Heart left ventricle (tissue), 16 donors: Measurements from ENCODE around the gene LRRC43. TPM values are rescaled to one million over a fixed set of nuclear protein-coding genes. Genes with fewer than 3 reads are reported as not detected.

Experiments used
- ATAC-seq, 4 donors: fragments of 200-7000 bp; cut with Tn5 transposase; one replicate each; pipeline ENCODE4 v1.9.1; 2020 to 2022; ENCODE audit warnings: moderate library complexity in 4 of 4, mild to moderate bottlenecking in 3 of 4, moderate number of reproducible peaks in 1 of 4
- DNase-seq, 5 donors: peaks; one replicate each; pipeline ENCODE4 v3.0.0-alpha.2; 2020
- H3K27ac ChIP-seq, 12 donors: fragments of 200-600 bp; sonication (generic) in 4 of 12; one replicate each; pipeline versions ENCODE4 v1.5.0 to v1.8.0; 2016 to 2022; ENCODE audit warnings: mild to moderate bottlenecking in 2 of 12
- H3K27me3 ChIP-seq, 9 donors: fragments of 200-600 bp; sonication (generic) in 2 of 9; one replicate each; pipeline versions ENCODE4 v1.5.1 to v1.8.0; 2016 to 2022; ENCODE audit warnings: mild to moderate bottlenecking in 3 of 9
- H3K36me3 ChIP-seq, 9 donors: fragments of 200-600 bp; sonication (generic) in 2 of 9; one replicate each; pipeline versions ENCODE4 v1.5.0 to v1.8.0; 2018 to 2022; ENCODE audit warnings: mild to moderate bottlenecking in 2 of 9
- H3K4me1 ChIP-seq, 12 donors: fragments of 200-600 bp; sonication (generic) in 4 of 12; one replicate each; pipeline versions ENCODE4 v1.5.0 to v1.8.0; 2016 to 2022; ENCODE audit warnings: mild to moderate bottlenecking in 3 of 12
- H3K4me3 ChIP-seq, 12 donors: fragments of 200-600 bp; sonication (generic) in 4 of 12; one replicate each; pipeline versions ENCODE4 v1.5.0 to v1.8.0; 2017 to 2022; ENCODE audit warnings: mild to moderate bottlenecking in 9 of 12, moderate library complexity in 4 of 12
- H3K9me3 ChIP-seq, 12 donors: fragments of 200-600 bp; sonication (generic) in 4 of 12; one replicate each; pipeline versions ENCODE4 v1.5.0 to v1.8.0; 2016 to 2022; ENCODE audit warnings: mild to moderate bottlenecking in 1 of 12
- POLR2A ChIP-seq, 2 donors: fragments of 450-650 bp; IDR thresholded peaks; one replicate each; pipeline ENCODE4 v1.6.1; 2017; ENCODE audit warnings: antibody characterized with exemption in 2 of 2, mild to moderate bottlenecking in 2 of 2, moderate library complexity in 2 of 2
- WGBS, 4 donors: extraction: QIAGEN DNeasy Blood & Tissue Kit in 2 of 4; methylation state at CpG; one replicate each; pipeline versions ENCODE4 v1.1.5 to v1.1.7; 2013 to 2018; 5-methylcytosine and 5-hydroxymethylcytosine counted together
- intact Hi-C, 10 donors: fragments of 100-400 bp; cut with DNase I; formaldehyde crosslinking; loops; one replicate each; pipeline versions ENCODE4 v1.11.1 to v1.14.2; 2022
- polyA plus RNA-seq, 2 donors: library from polyadenylated mRNA; stranded (reverse); fragments of 200-250 nt; gene quantifications; one replicate each; pipeline ENCODE4 v1.2.3, GENCODE V29; 2013
- total RNA-seq, 9 donors: library from RNA; depleted of rRNA in 2 of 9; stranded (reverse); fragments of >200 nt in 2 of 9; fragmentation: NEBNext Ultra II Directional in 3 of 9; extraction: Animal tissue kit (Norgen Biotek cat#: 25700) in 3 of 9; gene quantifications; one replicate each; pipeline versions ENCODE4 v1.1.0 to v1.2.4, GENCODE V29; 2016 to 2023
- TF ChIP-seq, protein P1 (sequence below), 12 donors: fragments of 200-600 bp; sonication (generic) in 4 of 12; IDR thresholded peaks; one replicate each; pipeline versions ENCODE4 v1.5.0 to v1.8.0; 2018 to 2022; ENCODE audit warnings: antibody characterized with exemption in 12 of 12, mild to moderate bottlenecking in 5 of 12
- donor health status: ischemic (EF 13 %, LVEDD 7.1; RV severe dilation, severe dysfunction).
- donor health status: healthy with polysubstance abuse.
- donor health status: DM: no; HTN: yes; CAD: no.
- donor health status: DM: no; HTN: no; CAD: no.
- donor health status: ischemic (EF 25% LVEDD 6.9; RV normal size, moderate dysfunction).
- donor health status: ischemic (EF 25% LVEDD 5.7; RV mildly dilated, moderate dysfunction).
- donor health status: healthy.
- donor health status: DM: yes; HTN: yes; CAD: no.
- donor health status: ischemic (EF 35%, LVEDD 5.7; RV mildly dilated, moderate dysfunction).
- donor health status: nonischemic (EF 11% LVEDD 7.7; RV severe dilation, severe dysfunction).
- donor health status: DM: yes; HTN: yes; CAD: no.
- donor health status: PGD.
- donor health status: ischemic (EF 29% LVEDD 5.4; RV normal size, mild dysfunction).
- donor health status: nonischemic (EF 23%, LVEDD 6.1; RV moderate dilation, normal function).

The LRRC43 gene
- total and polyA plus RNA-seq, 11 donors, result 0.15 to 1.9 (median 0.83) TPM; not detected in 1

DNA sequence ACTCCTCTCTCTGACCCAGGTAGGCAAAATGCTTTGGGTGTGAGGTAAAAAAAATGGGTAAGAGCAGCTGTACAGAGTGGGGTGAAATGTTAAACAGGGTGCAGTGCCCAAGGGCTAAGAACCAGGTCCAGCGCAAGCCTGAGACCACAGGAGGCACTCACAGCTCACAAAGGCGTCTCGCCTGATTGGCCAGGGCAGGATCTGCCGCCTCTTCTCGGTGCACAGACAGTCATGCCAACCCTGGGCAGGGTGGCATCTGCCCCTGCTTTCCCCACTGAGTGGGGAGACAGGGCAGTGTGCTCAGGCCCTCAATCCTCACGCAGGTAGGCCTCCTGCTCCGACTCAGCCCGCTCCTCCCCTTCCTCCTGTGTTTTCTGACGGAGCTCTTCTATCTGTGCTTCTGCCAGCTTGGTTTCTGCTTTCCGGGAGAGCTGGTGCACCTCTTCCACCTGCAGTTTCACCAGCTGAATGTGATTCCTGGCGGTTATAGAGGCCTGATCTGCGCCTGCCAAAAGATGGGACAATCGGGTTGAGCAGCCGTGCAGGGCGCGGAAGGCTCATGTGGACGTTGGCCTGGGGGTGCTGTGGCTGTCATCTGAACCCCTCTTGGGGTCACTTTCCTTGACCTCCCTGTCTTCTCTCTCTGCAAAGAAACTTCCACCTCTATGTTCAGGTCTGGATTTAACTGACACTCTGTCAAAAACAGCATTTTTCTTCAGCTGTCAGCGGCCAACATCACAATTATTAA, 25.3 kb downstream of the LRRC43 start:
- Histone ChIP-seq H3K36me3 (peaks cover 0 to 67% (median 66%) of the 10 kb centered on the region in 9 donors), H3K27ac (no peak overlapping the region), H3K4me1 (peaks cover 0 to 15% (median 6%) of the 10 kb centered on the region in 12 donors), H3K9me3 (no peaks in the 10 kb centered on the region), H3K27me3 (peaks cover 0 to 21% (median 14%) of the 10 kb centered on the region in 9 donors), H3K4me3 (no peak overlapping the region)
- TF ChIP-seq, protein P1, sequence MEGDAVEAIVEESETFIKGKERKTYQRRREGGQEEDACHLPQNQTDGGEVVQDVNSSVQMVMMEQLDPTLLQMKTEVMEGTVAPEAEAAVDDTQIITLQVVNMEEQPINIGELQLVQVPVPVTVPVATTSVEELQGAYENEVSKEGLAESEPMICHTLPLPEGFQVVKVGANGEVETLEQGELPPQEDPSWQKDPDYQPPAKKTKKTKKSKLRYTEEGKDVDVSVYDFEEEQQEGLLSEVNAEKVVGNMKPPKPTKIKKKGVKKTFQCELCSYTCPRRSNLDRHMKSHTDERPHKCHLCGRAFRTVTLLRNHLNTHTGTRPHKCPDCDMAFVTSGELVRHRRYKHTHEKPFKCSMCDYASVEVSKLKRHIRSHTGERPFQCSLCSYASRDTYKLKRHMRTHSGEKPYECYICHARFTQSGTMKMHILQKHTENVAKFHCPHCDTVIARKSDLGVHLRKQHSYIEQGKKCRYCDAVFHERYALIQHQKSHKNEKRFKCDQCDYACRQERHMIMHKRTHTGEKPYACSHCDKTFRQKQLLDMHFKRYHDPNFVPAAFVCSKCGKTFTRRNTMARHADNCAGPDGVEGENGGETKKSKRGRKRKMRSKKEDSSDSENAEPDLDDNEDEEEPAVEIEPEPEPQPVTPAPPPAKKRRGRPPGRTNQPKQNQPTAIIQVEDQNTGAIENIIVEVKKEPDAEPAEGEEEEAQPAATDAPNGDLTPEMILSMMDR (IDR thresholded peaks at IDR 0.05), result no peak
- no peak for TF ChIP-seq POLR2A (IDR thresholded peaks at IDR 0.05)
- no peak for ATAC-seq
- intact Hi-C loops, result loop anchor here in 1 of 10 donors (10.0 kb wide), 1 partner anchor 293 kb away; the partner anchor contains the start of gene CFAP251
- WGBS, 4 donors, result 90 to 94% (median 93%) methylated on average over 18 of the region's 18 CpGs
- no peak for DNase-seq

DNA sequence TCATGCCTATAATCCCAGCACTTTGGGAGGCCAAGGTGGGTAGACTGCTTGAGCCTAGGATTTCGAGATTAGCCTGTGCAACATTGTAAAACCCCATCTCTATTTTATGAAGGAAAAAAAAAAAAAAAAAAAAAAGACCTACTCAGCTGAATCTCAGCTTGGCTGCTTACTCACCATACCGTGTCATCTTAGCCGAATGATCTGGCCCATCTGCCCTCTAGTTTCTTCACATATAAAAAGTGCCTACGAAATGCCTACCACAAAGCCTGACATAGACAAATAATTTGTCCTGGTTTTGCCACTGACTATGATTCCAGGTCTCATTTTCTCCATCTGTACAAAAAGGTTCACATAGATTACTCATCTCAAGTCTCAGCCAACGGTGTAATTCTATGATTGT, 32.8 kb downstream of the LRRC43 start:
- Histone ChIP-seq H3K36me3 (peaks cover 5 to 100% (median 96%) of the 10 kb centered on the region in 9 donors), H3K27me3 (no peaks in the 10 kb centered on the region), H3K4me1 (no peaks in the 10 kb centered on the region), H3K9me3 (no peaks in the 10 kb centered on the region), H3K4me3 (no peak overlapping the region), H3K27ac (no peak overlapping the region)
- TF ChIP-seq, protein P1 (IDR thresholded peaks at IDR 0.05), result no peak
- TF ChIP-seq POLR2A (IDR thresholded peaks at IDR 0.05), result no peak
- no peak for ATAC-seq
- WGBS, 4 donors, result 92 to 96% (median 94%) methylated on average over 5 of the region's 5 CpGs
- intact Hi-C loops, result loop anchor here in 1 of 10 donors (10.0 kb wide), 1 partner anchor 171 kb away; no protein-coding TSS in a partner anchor
- no peak for DNase-seq

DNA sequence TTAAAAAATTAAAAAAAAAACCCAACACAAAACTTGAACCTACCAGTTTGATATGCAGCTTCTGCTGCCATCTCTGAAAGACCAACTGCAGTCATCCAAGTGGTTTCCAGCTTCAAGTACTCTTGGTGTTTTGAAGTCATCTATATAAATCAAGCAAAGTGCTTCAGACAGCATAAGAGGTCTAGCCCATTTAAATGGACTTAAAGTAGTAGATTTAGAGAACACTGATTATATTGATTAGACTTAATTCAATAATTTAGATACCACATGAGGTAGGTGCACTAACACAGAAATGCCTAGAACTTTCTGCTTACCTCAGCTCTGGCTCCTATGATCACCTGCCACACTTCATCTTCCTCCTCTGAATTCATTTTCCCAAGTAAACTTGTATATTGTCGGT, 33.5 kb downstream of the LRRC43 start:
- DNase-seq, result no peak
- H3K27ac ChIP-seq, result no peak overlapping the region
- no peaks in the 10 kb centered on the region for H3K9me3 ChIP-seq
- intact Hi-C loops, result loop anchor here in 1 of 10 donors (10.0 kb wide), 1 partner anchor 172 kb away; no protein-coding TSS in a partner anchor
- H3K4me3 ChIP-seq, result no peak overlapping the region
- no peaks in the 10 kb centered on the region for H3K27me3 ChIP-seq
- 92 to 100% (median 98%) methylated on average over 1 of the region's 1 CpG for WGBS, 4 donors
- H3K4me1 ChIP-seq, result no peaks in the 10 kb centered on the region
- H3K36me3 ChIP-seq, result peaks cover 5 to 100% (median 96%) of the 10 kb centered on the region in 9 donors
- ATAC-seq, result no peak
- no peak for TF ChIP-seq POLR2A (IDR thresholded peaks at IDR 0.05)
- TF ChIP-seq, protein P1 (IDR thresholded peaks at IDR 0.05), result no peak

DNA sequence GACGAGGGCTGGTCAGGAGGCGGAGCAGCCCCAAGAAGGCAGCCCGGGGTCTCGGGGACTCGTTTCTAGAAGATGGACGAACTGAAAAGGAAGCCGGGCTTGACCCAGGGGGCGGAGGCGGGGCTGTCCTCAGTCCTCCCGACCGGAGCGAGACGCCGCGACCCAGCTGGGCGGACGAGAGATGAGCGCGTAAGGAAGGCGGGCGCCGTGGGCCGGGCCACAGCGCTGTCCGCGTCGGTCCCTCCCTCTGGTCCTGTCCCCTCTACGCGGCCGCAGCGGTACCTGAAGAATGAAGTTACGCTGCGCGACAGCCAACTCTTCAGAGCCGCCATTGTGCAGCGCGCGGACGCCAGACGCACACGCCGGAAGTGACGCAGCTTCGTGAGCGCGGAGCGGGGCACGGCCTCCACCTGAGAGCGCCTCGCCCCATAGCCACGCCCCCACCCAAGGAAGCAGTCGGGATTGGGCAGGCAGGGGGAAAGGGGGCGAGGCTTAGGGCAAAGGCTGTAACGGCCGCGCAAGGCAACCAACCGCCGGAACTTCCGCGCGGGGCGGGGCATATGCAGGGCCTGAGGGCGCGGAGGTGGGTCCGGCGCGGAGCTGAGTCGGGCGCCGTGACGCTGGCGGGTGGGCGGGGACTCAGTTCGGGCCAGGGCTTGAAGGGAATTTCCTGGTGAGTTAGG, 42.9 kb downstream of the LRRC43 start, which contains the start of gene DIABLO:
DIABLO (minus strand) TSS at position 370 of the 683 bp plus-strand sequence; CDS start at position 332, 38 bp downstream.
- TF ChIP-seq POLR2A (IDR thresholded peaks at IDR 0.05), result peak; percentile 44 to 95
- TF ChIP-seq, protein P1 (IDR thresholded peaks at IDR 0.05), result no peak
- 0 to 1% (median 1%) methylated on average over 29 to 74 of the region's 74 CpGs for WGBS, 4 donors
- intact Hi-C loops, result loop anchor here in 2 of 10 donors (2.0 to 10.0 kb wide), 2 partner anchors 41 to 529 kb away; partner anchors contain the start of genes VPS33A (in 2 of the 2) and DENR (in 1 of the 2)
- peak; percentile 100 for DNase-seq
- H3K27me3 ChIP-seq, result no peaks in the 10 kb centered on the region
- peak within 1 kb of the TSS; percentile 70 to 99 (median 93) for H3K4me3 ChIP-seq
- no peaks in the 10 kb centered on the region for H3K9me3 ChIP-seq
- peaks cover 3 to 63% (median 48%) of the 10 kb centered on the region in 9 donors for H3K36me3 ChIP-seq
- peaks cover 6 to 34% (median 26%) of the 10 kb centered on the region in 12 donors for H3K4me1 ChIP-seq
- ATAC-seq, result peak; percentile 98 to 99 (median 98)
- peak within 1 kb of the TSS; percentile 81 to 99 (median 96) for H3K27ac ChIP-seq
